DOHH2 (cell line): ENCODE data around the gene MCU.

Experiments
- EZH2phosphoT487 ChIP-seq: fragments of 200-600 bp; sonication (generic); IDR thresholded peaks from 2 replicates; pipeline ENCODE4 v1.6.1; 2017; ENCODE audit warnings: borderline replicate concordance, mild to moderate bottlenecking, antibody characterized with exemption, low read length, moderate library complexity, mixed read lengths
- TF ChIP-seq, protein P1 (sequence below): fragments of 200-600 bp; sonication (generic); IDR thresholded peaks from one replicate; pipeline ENCODE4 v1.5.1; 2014; ENCODE audit warnings: antibody characterized with exemption, mild to moderate bottlenecking, low read depth, low read length; ENCODE audit not compliant: poor library complexity, severe bottlenecking

DNA sequence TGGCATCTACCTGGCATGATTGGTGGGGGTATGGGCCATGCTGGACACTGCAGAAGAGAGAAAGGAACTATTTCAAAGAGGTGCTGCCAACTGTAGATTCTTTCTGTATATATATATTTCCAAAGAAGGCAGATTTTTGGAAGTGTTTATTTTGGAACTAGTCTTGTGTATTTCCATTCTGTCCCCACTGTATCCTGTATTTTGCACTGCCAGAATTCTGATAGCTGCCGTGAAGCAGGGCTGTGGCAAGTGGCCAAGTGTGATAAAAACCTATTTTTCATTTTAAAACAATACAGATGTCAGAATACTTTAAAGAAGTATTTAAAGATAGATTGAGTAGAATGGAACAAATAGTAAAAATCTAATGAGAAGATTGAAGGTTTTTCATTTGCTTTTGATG is 17.1 kb downstream of the MCU start:
- TF ChIP-seq, protein P1, sequence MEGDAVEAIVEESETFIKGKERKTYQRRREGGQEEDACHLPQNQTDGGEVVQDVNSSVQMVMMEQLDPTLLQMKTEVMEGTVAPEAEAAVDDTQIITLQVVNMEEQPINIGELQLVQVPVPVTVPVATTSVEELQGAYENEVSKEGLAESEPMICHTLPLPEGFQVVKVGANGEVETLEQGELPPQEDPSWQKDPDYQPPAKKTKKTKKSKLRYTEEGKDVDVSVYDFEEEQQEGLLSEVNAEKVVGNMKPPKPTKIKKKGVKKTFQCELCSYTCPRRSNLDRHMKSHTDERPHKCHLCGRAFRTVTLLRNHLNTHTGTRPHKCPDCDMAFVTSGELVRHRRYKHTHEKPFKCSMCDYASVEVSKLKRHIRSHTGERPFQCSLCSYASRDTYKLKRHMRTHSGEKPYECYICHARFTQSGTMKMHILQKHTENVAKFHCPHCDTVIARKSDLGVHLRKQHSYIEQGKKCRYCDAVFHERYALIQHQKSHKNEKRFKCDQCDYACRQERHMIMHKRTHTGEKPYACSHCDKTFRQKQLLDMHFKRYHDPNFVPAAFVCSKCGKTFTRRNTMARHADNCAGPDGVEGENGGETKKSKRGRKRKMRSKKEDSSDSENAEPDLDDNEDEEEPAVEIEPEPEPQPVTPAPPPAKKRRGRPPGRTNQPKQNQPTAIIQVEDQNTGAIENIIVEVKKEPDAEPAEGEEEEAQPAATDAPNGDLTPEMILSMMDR, result no peak
- no peak for TF ChIP-seq EZH2phosphoT487
